Measurements from ENCODE around the gene CNTD1. TPM values are rescaled to one million over a fixed set of nuclear protein-coding genes. Genes with fewer than 3 reads are reported as not detected.
"Not testable (repeated sequence)": the region's sequence is repeated elsewhere in the genome, so short reads cannot be mapped to it uniquely, and the experiment has no call there.

CNTD1 gene
- total RNA-seq, 1 experiment from 2014 or later = not detected

GRCh38 chr17:42853968-42854790, 55.5 kb downstream of the CNTD1 start:
- no peaks in the 10 kb centered on the region for H3K36me3 Mint-ChIP-seq
- TF ChIP-seq ATF2 (CRISPR knock-in tag; IDR thresholded peaks at IDR 0.05; ENCODE audit: borderline replicate concordance, low read depth) (no peak), GTF2I (CRISPR knock-in tag; conservative IDR thresholded peaks at IDR 0.05) (no peak), TCF7 (CRISPR knock-in tag; IDR thresholded peaks at IDR 0.05; ENCODE audit: low read depth) (no peak), ATF6 (CRISPR knock-in tag; IDR thresholded peaks at IDR 0.05) (no peak), SP1 (CRISPR knock-in tag; conservative IDR thresholded peaks at IDR 0.05) (no peak), CBFB (CRISPR knock-in tag; IDR thresholded peaks at IDR 0.05; ENCODE audit: low read depth) (no peak), AFF4 (CRISPR knock-in tag; IDR thresholded peaks at IDR 0.05; ENCODE audit: borderline replicate concordance) (no peak)
- POLR2A ChIA-PET = no interaction called here
- H3K4me1 Mint-ChIP-seq = no peaks in the 10 kb centered on the region; the same call in 1 of the 2 replicates
- DNase-seq (ENCODE audit: low spot score) = no peak
- no peak for ATAC-seq
- H3K9me3 Mint-ChIP-seq = no peaks in the 10 kb centered on the region
- H3K4me3 Mint-ChIP-seq = no peak overlapping the region
- no peaks in the 10 kb centered on the region for H3K27me3 Mint-ChIP-seq (ENCODE audit: low read depth)
- no peak overlapping the region for H3K27ac Mint-ChIP-seq
- CTCF ChIA-PET = interaction anchor here (0.8 to 1.2 kb wide), 2 partner anchors 19 to 84 kb away, joined by 3 to 4 read pairs; no protein-coding TSS in a partner anchor

GRCh38 chr17:42855048-42855596, 56.5 kb downstream of the CNTD1 start:
- Mint-ChIP-seq H3K27me3 (ENCODE audit: low read depth) (no peaks in the 10 kb centered on the region), H3K4me1 (no peaks in the 10 kb centered on the region; the same call in 1 of the 2 replicates), H3K4me3 (no peak overlapping the region), H3K9me3 (no peaks in the 10 kb centered on the region), H3K27ac (no peak overlapping the region), H3K36me3 (no peaks in the 10 kb centered on the region)
- ATAC-seq (no peak), DNase-seq (ENCODE audit: low spot score) (no peak)
- TF ChIP-seq NFATC4 (CRISPR knock-in tag; IDR thresholded peaks at IDR 0.05) (no peak), FOXJ3 (CRISPR knock-in tag; IDR thresholded peaks at IDR 0.05; ENCODE audit: borderline replicate concordance) (no peak), SMAD3 (CRISPR knock-in tag; IDR thresholded peaks at IDR 0.05; ENCODE audit: borderline replicate concordance) (no peak), PREB (CRISPR knock-in tag; IDR thresholded peaks at IDR 0.05; ENCODE audit: borderline replicate concordance) (no peak), AFF4 (CRISPR knock-in tag; IDR thresholded peaks at IDR 0.05; ENCODE audit: borderline replicate concordance) (no peak), E2F1 (CRISPR knock-in tag; IDR thresholded peaks at IDR 0.05) (no peak), MYBL2 (CRISPR knock-in tag; IDR thresholded peaks at IDR 0.05) (no peak), SMAD4 (CRISPR knock-in tag; IDR thresholded peaks at IDR 0.05) (no peak), NFE2L1 (CRISPR knock-in tag; IDR thresholded peaks at IDR 0.05) (no peak), TEAD1 (CRISPR knock-in tag; IDR thresholded peaks at IDR 0.05) (no peak)
- ChIA-PET CTCF (interaction anchor here (0.8 to 1.2 kb wide), 2 partner anchors 18 to 83 kb away, joined by 3 to 4 read pairs; no protein-coding TSS in a partner anchor), POLR2A (no interaction called here)

- H3K36me3 Mint-ChIP-seq, H3K27ac Mint-ChIP-seq: not testable (repeated sequence)
Measured at GRCh38 chr17:42856093-42856492, 57.4 kb downstream of the CNTD1 start.

More at GRCh38 chr17:42856093-42856492, 57.4 kb downstream of the CNTD1 start:
- H3K9me3 Mint-ChIP-seq; ATAC-seq; POLR2A ChIA-PET; H3K4me3 Mint-ChIP-seq; H3K27me3 Mint-ChIP-seq (ENCODE audit: low read depth); DNase-seq (ENCODE audit: low spot score); H3K4me1 Mint-ChIP-seq: not testable (repeated sequence)
- CTCF ChIA-PET = interaction anchor here (1.2 kb wide), 1 partner anchor 23 kb away, joined by 3 read pairs; no protein-coding TSS in a partner anchor

All from WTC11 (cell line).